ENCODE measurements around the gene IFIT3.
"Not testable (repeated sequence)": the region's sequence is repeated elsewhere in the genome, so short reads cannot be mapped to it uniquely, and the experiment has no call there.

- TF ChIP-seq CTCF (conservative IDR thresholded peaks at IDR 0.05 in 1 of 2, IDR thresholded peaks at IDR 0.05 in 1 of 2; ENCODE audit: low read depth in 1 of 2, low read length in 2 of 2); EZH2 (IDR thresholded peaks at IDR 0.05; ENCODE audit: low read length, missing control alignments): not testable (repeated sequence)
These were observed 43.1 kb upstream of the IFIT3 start for GRCh38 chr10:89284711-89285110.

All from fibroblast of lung (primary cell).